Stimulated activated CD8-positive, alpha-beta memory T cell treated with anti-CD3 and anti-CD28 coated beads, Interleukin-12 subunit alpha, Interleukin-12 subunit beta, amount 100 ng/mL, for 4 hours (primary cell): ENCODE results near the gene FAM3C.
"Not testable (repeated sequence)": the region's sequence is repeated elsewhere in the genome, so short reads cannot be mapped to it uniquely, and the experiment has no call there.

Source experiments
- DNase-seq: peaks from one replicate; pipeline ENCODE4 v3.0.0-alpha.2; 2020; ENCODE audit warnings: low read depth

Gene FAM3C

GRCh38 chr7:121330053-121330833 is 65.9 kb downstream of the FAM3C start:
- DNase-seq: no peak

GRCh38 chr7:121329191-121330052 is 66.7 kb downstream of the FAM3C start:
- no peak for DNase-seq

GRCh38 chr7:121328508-121329190 is 67.5 kb downstream of the FAM3C start, which contains the start of gene WNT16:
Gene WNT16 (plus strand): TSS chr7:121329000. CDS start chr7:121329293, 293 bp downstream.
- no peak for DNase-seq

- DNase-seq: no peak
Observed at GRCh38 chr7:121327671-121328070, 68.4 kb downstream of the FAM3C start.

- no peak for DNase-seq
Observed at GRCh38 chr7:121323515-121324302, 72.4 kb downstream of the FAM3C start.

- no peak for DNase-seq
Observed at GRCh38 chr7:121322460-121322859, 73.6 kb downstream of the FAM3C start.

GRCh38 chr7:121315170-121315569 is 80.9 kb downstream of the FAM3C start:
- DNase-seq: not testable (repeated sequence)

GRCh38 chr7:121313793-121314676 is 82.1 kb downstream of the FAM3C start:
- no peak for DNase-seq

GRCh38 chr7:121313220-121313792 is 82.8 kb downstream of the FAM3C start:
- no peak for DNase-seq

- DNase-seq: no peak
Observed at GRCh38 chr7:121307021-121307574, 89.0 kb downstream of the FAM3C start.

- no peak for DNase-seq
Observed at GRCh38 chr7:121306565-121306964, 89.5 kb downstream of the FAM3C start.

- DNase-seq: no peak
Observed at GRCh38 chr7:121305109-121305508, 91.0 kb downstream of the FAM3C start.

- no peak for DNase-seq
Observed at GRCh38 chr7:121304102-121304658, 91.9 kb downstream of the FAM3C start.

- no peak for DNase-seq
Observed at GRCh38 chr7:121303422-121304101, 92.5 kb downstream of the FAM3C start.

- DNase-seq: no peak
Observed at GRCh38 chr7:121302214-121302745, 93.8 kb downstream of the FAM3C start.

- DNase-seq: no peak
Observed at GRCh38 chr7:121301446-121302213, 94.5 kb downstream of the FAM3C start.

GRCh38 chr7:121300685-121301420 is 95.3 kb downstream of the FAM3C start:
- DNase-seq: no peak
